ENCODE data around the gene TCERG1. TPM values are rescaled to one million over a fixed set of nuclear protein-coding genes. Genes with fewer than 3 reads are reported as not detected.

Gene TCERG1
- total RNA-seq, 3 donors from 2014 or later, result 48.0 to 119 (median 79.3) TPM

GRCh38 chr5:146538432-146538831, 91.3 kb downstream of the TCERG1 start:
- H3K27me3 ChIP-seq, result no peaks in the 10 kb centered on the region
- H3K36me3 ChIP-seq, result no peaks in the 10 kb centered on the region
- TF ChIP-seq, protein P1, sequence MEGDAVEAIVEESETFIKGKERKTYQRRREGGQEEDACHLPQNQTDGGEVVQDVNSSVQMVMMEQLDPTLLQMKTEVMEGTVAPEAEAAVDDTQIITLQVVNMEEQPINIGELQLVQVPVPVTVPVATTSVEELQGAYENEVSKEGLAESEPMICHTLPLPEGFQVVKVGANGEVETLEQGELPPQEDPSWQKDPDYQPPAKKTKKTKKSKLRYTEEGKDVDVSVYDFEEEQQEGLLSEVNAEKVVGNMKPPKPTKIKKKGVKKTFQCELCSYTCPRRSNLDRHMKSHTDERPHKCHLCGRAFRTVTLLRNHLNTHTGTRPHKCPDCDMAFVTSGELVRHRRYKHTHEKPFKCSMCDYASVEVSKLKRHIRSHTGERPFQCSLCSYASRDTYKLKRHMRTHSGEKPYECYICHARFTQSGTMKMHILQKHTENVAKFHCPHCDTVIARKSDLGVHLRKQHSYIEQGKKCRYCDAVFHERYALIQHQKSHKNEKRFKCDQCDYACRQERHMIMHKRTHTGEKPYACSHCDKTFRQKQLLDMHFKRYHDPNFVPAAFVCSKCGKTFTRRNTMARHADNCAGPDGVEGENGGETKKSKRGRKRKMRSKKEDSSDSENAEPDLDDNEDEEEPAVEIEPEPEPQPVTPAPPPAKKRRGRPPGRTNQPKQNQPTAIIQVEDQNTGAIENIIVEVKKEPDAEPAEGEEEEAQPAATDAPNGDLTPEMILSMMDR (IDR thresholded peaks at IDR 0.05), result no peak
- TF ChIP-seq POLR2AphosphoS5 (IDR thresholded peaks at IDR 0.05), result no peak
- TF ChIP-seq POLR2A (IDR thresholded peaks at IDR 0.05), result no peak
- no peaks in the 10 kb centered on the region for H3K9me3 ChIP-seq
- H3K4me3 ChIP-seq, result no peak overlapping the region
- no peaks in the 10 kb centered on the region for H3K4me1 ChIP-seq
- intact Hi-C loops (cut with DNase I; ENCODE audit: low total_unique reads), result no loop called here
- no peak overlapping the region for H3K27ac ChIP-seq
- no peak for DNase-seq (ENCODE audit: low spot score in 2 of 2)

DNA sequence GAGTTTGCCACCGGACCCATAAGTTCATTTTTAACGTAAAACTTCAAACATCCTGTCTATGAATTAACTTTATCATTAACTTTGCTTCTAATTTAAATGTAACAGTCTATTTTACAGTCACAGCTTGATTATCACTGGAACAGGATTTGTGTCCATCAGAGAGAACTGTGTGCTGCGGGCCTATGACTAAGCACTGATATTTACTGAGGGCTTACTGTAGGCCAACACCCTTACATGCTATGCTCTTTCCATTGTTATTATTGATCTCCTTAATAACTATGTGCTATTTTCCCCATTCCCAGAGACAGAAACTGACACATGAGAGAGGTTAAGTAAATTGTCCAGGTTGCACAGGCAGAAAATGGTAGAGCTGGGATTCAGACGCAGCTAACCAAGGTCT, 92.8 kb downstream of the TCERG1 start:
- H3K27ac ChIP-seq, result no peak overlapping the region
- no peak for DNase-seq (ENCODE audit: low spot score in 2 of 2)
- H3K27me3 ChIP-seq, result no peaks in the 10 kb centered on the region
- H3K4me1 ChIP-seq, result no peaks in the 10 kb centered on the region
- H3K4me3 ChIP-seq, result no peak overlapping the region
- H3K9me3 ChIP-seq, result no peaks in the 10 kb centered on the region
- intact Hi-C loops (cut with DNase I; ENCODE audit: low total_unique reads), result loop anchor here (10.0 kb wide), 2 partner anchors 375 to 1265 kb away; no protein-coding TSS in a partner anchor
- no peaks in the 10 kb centered on the region for H3K36me3 ChIP-seq
- no peak for TF ChIP-seq POLR2A (IDR thresholded peaks at IDR 0.05)
- TF ChIP-seq, protein P1 (IDR thresholded peaks at IDR 0.05), result no peak
- TF ChIP-seq POLR2AphosphoS5 (IDR thresholded peaks at IDR 0.05), result no peak

DNA sequence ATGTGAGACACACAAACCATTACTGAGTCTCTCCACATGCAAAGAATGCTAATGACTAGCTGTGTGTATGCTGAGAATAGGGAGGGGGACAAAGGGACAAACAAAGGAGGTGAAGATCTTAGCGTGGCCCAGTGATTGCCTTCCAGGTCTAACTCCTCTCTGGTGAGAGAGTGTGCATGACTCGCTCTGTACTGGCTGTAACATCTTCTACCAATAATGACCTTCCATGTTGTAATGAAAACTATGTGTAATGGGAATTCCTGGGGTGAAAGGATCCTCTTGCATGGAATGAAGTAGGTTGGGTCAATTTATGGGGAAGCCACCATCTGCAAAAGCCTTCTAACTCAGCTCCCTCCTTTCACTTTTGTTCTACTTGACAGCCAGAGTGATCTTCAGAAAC, 93.3 kb downstream of the TCERG1 start:
- DNase-seq (ENCODE audit: low spot score in 2 of 2), result no peak
- H3K36me3 ChIP-seq, result no peaks in the 10 kb centered on the region
- H3K9me3 ChIP-seq, result no peaks in the 10 kb centered on the region
- H3K27ac ChIP-seq, result no peak overlapping the region
- no peak for TF ChIP-seq POLR2A (IDR thresholded peaks at IDR 0.05)
- TF ChIP-seq, protein P1 (IDR thresholded peaks at IDR 0.05), result no peak
- intact Hi-C loops (cut with DNase I; ENCODE audit: low total_unique reads), result loop anchor here (10.0 kb wide), 2 partner anchors 374 to 1266 kb away; no protein-coding TSS in a partner anchor
- H3K27me3 ChIP-seq, result no peaks in the 10 kb centered on the region
- H3K4me3 ChIP-seq, result no peak overlapping the region
- H3K4me1 ChIP-seq, result no peaks in the 10 kb centered on the region

GRCh38 chr5:146541958-146542849, 95.1 kb downstream of the TCERG1 start:
- Histone ChIP-seq H3K4me1 (no peaks in the 10 kb centered on the region), H3K4me3 (no peak overlapping the region), H3K9me3 (no peaks in the 10 kb centered on the region), H3K27ac (no peak overlapping the region), H3K36me3 (no peaks in the 10 kb centered on the region), H3K27me3 (no peaks in the 10 kb centered on the region)
- TF ChIP-seq, protein P1 (IDR thresholded peaks at IDR 0.05), result peak; percentile 49 to 84 (median 81)
- TF ChIP-seq POLR2A (IDR thresholded peaks at IDR 0.05), result no peak
- intact Hi-C loops (cut with DNase I; ENCODE audit: low total_unique reads), result loop anchor here (10.0 kb wide), 2 partner anchors 373 to 1267 kb away; no protein-coding TSS in a partner anchor
- peak; percentile 64 to 74 for DNase-seq (ENCODE audit: low spot score in 2 of 2)

GRCh38 chr5:146544232-146544631, 97.1 kb downstream of the TCERG1 start:
- Histone ChIP-seq H3K27ac (no peak overlapping the region), H3K4me3 (no peak overlapping the region), H3K36me3 (no peaks in the 10 kb centered on the region), H3K27me3 (no peaks in the 10 kb centered on the region), H3K4me1 (no peaks in the 10 kb centered on the region), H3K9me3 (no peaks in the 10 kb centered on the region)
- intact Hi-C loops (cut with DNase I; ENCODE audit: low total_unique reads), result loop anchor here (10.0 kb wide), 2 partner anchors 371 to 1269 kb away; no protein-coding TSS in a partner anchor
- no peak for TF ChIP-seq POLR2AphosphoS5 (IDR thresholded peaks at IDR 0.05)
- TF ChIP-seq POLR2A (IDR thresholded peaks at IDR 0.05), result no peak
- TF ChIP-seq, protein P1 (IDR thresholded peaks at IDR 0.05), result no peak
- no peak for DNase-seq (ENCODE audit: low spot score in 2 of 2)
